NCI-H2029 treated with DMSO at 0.1 percent for 48 hours (cell line): ENCODE data around the gene KIF26A.

ENCODE experiments used
- DNase-seq: peaks from one replicate; lab custom pipeline; 2025; lab: John Stamatoyannopoulos, UW

KIF26A gene

DNA sequence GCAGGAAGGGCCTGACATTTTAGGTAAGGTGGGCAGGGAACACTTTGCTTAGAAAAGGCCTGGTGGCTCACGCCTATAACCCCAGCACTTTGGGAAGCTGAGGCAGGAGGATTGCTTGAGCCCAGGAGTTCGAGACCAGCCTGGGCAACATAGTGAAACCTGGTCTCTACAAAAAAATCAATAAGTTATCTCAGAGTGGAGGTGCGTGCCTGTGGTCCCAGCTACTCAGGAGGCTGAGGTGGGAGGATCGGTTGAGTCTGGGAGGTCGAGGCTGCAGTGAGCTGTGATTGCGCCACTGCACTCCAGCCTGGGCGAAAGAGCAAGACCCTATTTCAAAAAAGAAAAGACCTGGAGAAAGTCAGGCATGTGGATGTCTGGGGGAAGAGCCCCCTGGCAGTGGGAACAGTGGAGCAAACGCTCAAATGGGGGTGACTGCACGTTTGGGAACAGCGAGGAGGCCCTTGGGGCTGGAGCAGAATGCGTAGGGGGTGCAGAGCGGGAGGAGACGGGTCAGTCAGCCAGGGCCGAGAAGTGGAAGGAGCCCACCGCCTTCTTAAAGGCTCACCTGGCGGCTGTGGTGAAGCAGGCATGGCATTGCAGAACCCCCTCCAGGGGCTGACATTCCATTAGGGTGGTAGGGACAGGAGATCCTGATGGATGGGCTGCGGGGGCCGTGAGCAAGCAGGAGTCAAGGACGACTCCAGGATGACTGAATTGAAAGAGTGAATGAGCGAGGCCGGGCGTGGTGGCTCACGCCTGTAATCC, 6.2 kb upstream of the KIF26A start:
- no peak for DNase-seq

DNA sequence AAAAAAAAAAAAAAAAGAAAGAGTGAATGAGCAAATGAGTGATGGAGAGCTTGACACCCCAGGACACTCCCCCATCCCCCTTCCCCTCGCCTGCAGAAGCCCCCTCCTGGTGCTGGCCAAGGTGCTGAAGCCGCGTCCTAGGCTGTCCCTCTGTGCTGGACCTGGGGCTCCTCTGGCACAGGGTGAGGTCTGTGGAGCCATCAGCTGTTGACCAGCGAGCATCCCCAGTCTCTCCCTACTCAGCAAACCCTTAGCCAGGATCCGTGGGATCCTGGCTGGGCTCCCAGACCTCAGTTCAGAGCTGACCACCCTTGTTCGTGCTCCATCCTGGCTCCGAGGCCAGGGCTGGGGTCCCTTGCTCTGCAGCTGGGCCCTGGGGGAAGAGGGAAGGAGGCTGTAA, 5.4 kb upstream of the KIF26A start:
- no peak for DNase-seq

DNA sequence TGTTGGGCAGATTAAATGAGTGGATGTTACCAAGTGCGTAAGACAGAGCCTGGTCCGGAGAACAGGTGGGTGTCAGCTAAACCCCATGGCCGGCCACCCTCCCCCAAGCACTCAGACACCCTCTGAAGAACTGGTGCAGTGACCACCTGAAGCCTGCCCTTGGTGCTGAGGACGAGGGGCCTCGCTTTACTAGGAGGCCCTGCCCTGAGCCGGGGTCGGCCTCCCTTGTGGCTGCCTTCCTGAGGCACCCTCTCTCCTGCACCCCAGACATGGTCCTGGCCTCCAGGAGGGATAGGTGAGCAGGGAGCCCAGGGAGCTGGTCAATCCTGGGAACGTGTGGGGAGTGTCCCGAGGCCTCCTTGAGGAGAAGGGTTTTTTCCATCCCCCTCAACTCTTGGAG, 4.9 kb upstream of the KIF26A start:
- no peak for DNase-seq

DNA sequence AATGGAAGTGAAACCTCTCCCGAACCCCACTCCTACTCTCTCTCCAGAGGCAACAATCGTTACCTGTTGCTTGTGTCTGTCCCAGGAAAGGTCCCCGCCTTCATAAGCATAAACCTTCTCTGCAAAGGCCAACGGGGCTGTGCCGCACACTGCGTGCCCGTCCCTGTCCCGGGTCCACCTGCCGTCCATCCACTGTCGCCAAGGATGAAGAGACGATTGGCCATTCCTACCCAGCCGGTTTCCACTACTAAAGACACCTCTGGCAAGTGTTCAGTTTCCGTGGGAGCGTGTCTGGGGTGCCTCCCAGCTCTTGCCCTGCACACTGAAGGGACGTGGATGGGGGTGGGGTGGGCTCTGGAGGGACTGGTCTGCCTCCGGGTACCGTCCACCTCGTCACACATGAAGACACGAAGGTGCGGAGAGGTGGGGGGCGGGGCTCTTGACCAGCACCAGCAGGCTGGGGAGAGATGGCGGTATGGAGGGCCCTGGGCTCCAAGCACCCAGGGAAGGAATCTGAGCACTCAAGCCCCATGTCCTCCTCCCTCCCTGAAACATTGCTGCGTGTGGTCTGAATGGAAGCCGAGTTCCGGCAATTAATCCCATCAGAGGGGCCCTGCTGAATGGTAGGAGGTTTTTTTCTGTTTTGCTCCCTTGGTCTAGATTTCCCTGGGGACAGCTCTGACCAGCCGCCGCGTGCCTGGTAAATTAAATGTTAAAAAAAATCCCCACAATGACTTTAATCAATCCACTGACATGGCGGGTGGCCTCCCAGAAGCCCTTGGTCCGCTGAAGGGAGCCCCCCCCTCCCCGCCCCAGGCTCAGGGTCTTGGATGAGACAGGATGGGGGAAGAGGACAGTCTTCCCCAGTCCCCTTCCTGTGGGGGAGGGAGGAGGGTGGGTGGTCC, 4.1 kb upstream of the KIF26A start:
- no peak for DNase-seq

DNA sequence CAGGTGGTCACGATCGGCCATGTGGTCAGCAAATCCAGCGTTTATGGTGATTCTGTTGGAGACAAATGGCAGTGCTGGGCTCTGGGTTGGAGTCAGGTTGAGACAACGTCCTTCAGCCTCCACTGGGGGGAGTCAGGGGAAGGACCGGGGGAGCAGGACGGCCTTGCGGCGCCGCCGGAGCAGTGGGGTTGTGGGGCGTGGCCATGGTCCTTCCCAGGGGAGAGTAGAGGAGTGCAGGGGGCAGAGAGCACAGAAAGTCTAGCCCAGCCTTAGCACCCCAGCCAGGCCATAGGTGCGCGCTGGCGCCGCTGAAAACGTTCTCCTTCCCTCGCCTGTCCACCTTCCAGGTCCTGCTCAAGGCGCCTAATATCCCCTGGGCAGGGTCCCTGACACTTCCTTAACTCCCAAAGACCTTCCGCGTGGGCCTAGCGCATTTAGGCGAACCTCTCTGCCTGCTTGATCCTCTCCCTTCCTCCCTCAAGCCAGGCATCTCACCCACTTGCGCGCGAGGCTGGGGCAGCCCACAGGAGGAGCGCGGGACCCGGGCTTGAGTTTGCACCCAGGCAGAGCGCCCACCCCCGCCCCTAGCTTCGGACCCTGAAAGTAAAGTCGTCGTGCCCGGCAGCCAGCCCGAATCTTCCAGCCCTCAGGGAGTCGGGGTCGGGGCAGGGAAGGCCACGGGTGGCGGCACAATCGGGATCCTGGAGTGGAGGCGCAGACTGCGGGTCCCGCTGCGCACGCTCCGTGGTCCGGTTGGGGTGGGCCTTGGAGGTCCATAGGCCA, 3.1 kb upstream of the KIF26A start:
- DNase-seq, result no peak

DNA sequence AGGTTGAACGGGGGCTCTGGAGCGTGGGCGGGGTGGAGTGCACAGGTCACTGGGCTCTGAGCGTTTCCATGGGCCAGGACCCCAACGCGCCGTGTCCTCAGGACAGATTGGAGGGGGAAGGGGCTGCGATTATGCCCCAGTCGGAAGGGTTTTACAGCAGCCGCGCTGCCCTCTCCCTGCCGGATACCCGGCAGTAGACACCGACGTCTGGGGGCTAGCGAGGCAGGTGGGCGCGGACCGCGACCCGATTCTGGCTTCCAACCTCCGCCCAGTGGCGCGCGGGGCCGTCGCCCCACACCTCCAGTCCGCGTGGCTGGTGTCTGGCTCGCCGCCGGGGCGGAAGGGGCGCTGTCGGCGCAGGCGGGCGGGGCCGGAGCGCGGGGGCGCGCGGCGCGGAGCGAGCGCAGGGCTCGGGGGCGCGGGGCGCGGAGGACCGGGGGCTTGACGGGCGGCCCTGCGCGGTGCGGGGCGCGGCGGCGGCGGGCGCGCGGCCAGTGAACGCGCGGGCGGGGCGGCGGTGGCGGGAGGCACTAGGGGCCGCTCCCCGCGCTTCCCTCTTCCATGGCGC, 2.4 kb upstream of the KIF26A start:
- no peak for DNase-seq

DNA sequence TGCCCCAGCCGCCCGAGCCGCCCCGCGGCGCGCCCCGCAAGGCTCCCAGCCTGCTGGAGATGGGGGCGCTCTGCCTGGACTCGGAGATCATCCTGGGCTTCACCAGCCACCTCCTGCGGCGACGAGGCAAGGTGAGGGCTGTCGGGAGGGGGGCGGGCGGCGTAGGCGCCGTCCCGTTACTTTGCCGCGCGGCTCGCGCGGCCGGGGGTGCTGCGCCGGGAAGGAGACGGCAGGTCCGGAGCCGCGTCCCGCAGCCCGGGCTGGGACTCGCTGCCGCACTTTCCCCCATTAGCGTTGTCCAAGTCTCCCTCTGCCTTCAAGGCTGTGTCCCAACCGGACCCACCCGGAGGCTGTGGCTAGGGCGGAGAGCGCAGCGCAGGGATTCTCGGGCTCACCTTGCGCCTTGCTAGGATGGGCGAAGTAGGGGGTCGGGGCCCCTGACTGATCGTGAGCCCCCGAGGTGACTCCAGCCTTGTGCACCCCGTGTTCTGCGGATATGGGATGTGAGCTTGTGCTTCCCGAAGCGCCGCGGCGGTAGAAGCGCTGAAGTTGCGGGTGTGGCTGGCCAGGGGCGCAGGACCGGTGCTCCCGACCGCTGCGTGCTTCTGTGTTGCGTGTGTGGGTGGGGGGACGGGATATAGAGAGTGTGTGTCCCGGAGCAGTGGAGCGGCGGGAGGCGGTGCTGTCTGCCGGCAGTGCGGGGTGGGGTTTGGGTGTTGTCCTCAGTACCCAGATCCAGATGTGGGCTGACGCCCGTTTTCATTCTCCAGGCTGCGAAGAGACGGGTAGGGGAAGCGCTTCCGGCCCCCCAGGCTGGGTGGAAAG, 1.7 kb upstream of the KIF26A start:
- no peak for DNase-seq

DNA sequence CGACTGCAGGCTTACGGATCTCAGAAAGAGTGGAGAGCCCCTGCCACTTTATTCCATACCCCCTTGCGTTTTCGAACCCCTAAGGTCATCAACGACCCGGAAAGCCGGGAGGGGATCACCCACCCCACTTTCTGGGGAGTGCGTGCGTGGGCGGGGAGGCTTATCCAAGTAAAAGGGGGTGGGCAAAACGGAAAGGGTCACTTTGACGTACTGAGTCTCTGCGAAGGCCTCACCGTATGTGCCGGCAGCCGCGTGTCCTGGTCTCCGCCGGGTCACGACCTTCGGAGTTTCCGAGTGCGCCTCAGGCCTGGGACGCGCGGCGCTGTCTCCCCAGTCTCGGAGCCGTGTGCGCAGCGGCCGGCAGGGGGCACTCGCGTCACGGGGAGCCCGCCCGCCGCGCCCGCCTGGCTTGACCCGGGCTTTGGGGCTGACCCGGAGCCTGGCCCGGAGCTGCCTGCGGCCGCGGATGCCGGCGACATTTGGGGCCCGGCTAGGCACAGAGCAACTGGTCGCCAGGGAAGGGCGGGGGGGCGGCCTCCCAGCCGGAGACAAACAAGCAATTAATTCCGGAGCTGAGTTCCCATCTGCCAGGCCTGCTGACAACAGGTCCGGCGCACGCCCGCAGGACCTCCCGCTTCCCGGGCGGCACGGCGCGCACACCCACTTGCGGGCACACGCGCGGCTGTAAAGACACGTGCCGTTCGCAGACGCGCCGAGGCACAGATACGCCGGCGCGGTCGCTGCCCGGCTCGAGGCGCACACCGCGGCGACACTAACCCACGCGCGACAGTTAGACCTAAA, 890 bp upstream of the KIF26A start:
- DNase-seq, result no peak

DNA sequence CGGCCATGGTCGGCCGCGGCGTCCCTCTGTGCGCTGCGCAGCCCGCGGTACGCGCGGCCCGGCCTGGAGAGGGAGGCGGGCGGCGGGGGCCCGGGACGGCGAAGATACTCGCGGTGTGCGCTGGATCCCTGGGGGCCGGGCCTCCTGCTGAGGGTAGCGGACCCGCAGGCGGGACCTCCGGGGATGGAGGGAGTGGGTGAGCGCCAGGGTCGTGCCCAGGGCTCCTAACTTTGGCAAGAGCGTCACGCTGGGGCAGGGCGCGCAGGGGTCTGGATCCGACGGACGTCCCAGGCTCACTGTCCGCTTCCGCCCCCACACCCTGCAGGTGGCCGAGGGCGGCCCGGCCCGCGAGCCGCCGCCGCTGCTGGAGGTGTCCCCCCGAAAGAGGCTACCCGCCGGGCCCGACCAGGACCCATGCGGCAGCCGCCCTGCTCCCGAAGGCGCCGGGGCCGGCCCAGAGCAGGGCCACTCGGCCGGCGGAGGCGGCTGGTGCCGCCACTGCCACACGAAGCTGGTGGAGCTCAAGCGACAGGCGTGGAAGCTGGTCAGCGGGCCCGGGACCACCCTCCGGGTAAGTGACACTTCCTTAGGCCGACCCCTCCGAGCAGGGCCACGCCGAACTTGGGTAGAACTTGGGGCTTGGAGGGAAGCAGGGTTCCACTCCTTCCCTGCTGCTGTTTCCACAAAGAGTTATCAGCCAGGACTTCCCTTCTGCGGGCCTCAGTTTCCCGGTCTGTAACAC, 502 bp downstream of the KIF26A start:
- DNase-seq, result no peak

DNA sequence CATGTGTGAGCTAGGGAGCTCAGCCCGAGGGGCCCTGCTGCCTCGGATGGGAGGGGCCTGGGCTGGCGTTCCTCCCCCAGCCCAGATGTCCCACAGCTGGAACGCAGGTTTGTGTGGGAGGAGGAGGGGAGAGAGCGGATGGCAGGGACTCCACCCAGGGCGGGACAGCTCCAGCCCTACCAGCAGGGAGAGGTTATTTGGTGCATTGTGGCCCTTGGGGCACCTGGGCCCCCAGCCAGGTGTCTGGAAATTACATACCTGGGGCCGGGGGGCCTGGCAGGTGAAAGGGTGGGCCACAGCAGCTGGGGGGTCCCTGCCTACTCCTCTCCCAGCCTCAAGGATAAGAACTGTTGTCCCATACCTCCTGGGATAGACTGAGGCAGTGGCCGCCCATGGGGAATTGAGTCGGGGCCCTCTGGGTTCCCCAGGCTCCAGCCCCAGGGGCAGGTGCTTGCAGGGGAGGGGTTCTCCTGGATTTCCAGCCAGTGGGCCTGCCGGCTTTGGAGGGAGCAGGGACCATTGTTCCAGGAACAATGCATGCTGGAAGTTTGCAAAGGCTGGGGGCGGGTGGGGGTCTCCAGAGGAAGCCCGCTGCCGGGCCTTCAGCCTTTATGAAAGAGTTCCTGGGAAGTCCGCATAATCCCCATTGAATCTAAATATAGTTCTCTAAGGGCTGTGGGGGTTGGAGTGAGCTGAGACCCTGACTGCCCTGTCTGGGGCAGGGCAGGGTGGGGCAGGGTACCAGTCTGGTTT, 1.2 kb downstream of the KIF26A start:
- no peak for DNase-seq

DNA sequence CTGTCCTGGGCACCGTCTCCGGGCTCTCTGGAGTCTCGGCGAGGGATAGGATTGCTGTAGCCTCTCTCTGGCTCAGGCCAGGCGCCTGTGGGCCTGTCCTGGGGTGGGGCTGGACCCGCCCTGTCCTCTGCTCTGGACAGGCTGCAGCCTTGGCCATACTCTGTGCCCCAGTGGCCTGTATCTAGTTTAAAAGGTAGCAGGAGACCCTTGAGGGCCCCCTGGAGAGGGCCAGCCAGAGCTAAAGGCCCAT, 1.8 kb downstream of the KIF26A start:
- DNase-seq, result no peak

DNA sequence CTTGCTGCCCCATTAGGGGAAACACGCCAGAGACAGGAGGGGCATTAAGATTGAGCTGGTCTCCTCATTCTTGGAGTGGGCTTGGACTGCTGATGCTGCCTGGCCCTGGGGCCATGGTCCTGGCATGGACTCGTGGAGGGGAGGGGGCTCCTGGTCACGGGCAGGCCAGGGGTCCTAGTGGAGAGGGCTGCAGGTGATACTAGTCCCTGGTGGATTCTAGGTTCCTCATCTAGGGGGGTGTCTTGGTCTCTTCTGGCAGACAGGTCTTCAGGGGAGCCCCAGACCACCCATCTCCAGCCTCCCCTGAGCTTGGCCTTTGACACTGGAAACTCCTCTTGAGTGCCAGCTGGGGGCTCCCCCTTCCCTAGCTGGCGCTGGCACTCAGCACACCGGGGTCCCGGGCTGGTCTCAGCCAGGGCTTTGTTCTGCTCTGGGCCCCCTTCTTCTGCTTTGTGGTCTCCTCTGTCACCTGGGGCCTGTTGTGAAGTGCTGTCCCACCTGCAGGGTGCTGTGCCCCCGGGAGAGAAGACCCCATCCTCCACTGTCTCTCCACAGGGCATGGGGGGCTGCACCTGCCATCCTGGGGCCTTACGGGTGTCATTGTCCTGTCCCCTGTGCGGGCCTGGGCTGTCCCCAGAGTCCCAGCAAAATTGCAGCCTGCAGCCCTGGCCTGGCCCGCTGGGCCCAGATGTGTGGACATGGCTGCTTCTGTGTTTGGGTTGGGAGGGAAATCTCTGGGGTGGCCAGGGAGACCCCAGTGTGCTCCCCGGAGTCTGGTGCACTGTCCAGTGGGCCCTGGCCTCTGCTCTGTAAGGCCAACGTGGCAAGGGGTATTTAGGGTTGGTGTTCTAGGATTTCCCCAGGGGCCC, 2.3 kb downstream of the KIF26A start:
- DNase-seq, result no peak

DNA sequence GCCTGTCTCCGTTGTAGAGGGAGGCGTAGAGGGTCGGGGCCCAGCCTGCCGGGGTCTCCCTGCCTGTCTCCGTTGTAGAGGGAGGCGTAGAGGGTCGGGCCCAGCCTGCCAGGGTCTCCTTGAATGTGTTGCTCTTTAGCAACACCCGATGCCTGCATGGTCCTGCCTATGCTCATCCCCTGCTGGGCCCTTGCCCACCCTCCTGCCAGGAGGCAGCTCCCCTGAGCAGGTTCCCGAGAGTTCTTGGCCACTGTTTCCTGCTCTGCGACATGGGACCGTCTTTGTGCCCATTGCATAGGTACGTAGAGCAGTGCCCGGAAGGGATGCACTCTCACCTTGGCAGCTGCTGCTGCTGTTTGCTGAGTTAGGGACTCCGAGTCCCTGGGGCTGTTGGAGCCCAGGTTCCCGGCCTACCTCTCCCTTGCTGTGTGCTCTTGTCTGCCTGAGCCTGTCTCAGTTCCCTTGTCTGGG, 3.3 kb downstream of the KIF26A start:
- no peak for DNase-seq

DNA sequence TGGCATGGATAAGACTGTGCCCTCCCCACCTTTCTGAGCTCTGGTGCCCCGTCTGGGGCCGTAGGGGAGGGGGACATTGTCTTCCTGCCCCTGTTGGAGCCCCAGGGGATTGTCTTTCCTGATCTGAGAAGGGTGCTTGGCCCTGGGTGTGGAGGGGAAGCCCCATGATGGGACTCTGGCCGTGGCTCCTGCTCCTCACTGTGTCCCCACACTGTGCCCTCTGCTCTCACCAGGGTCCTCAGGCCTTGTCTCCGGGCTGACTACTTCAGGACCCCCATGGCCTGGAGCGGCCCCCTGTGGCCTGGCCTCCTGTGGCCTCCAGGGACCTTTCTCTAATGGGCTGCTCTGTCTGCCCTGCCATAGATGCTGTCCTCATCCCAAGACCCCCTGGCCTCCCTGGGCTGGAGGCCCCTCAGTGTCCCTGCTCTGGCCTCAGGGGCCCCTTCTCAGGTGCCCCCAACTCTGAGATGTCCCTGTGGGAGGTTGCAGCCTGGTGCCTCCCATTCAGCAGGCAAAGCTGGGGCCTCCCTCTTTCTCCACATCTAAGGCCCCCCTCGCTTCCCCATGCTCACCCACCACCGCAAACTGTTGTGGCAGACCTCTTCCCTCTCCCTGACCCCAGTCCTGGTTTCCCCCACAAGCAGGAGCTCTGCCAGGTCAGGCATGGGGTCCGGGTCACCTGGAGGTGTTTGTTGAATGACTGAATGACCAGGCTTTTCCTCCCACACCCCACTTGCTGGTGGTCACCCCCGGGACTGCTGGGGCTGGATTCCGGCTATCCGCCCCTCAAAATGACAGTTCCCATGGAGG, 4.0 kb downstream of the KIF26A start:
- DNase-seq, result no peak

DNA sequence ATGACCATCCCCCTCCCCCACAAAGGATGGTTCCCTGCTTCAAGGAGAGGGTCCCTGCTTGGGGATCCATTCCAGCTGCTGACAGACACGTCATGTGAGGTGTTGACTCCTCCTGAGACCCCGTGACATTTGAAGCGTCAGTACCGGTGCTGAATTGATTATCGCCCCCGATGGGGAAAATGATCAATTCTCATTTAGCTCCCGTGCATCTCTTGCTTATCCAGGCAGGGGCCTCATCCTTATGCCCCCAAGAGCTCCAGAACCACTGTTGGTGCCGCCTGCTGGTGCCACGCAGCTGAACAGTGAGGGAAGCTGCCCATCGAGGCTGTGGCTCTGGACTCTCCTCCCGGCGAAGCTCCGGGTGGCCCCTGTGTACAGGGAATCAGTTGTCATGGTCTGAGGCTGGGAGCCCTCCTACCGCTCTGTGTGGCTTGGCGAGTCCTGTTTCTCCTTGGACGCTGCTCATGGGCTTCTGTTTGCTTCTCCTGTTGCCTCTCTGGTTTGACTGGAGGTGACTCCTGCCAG, 4.6 kb downstream of the KIF26A start:
- DNase-seq, result no peak

DNA sequence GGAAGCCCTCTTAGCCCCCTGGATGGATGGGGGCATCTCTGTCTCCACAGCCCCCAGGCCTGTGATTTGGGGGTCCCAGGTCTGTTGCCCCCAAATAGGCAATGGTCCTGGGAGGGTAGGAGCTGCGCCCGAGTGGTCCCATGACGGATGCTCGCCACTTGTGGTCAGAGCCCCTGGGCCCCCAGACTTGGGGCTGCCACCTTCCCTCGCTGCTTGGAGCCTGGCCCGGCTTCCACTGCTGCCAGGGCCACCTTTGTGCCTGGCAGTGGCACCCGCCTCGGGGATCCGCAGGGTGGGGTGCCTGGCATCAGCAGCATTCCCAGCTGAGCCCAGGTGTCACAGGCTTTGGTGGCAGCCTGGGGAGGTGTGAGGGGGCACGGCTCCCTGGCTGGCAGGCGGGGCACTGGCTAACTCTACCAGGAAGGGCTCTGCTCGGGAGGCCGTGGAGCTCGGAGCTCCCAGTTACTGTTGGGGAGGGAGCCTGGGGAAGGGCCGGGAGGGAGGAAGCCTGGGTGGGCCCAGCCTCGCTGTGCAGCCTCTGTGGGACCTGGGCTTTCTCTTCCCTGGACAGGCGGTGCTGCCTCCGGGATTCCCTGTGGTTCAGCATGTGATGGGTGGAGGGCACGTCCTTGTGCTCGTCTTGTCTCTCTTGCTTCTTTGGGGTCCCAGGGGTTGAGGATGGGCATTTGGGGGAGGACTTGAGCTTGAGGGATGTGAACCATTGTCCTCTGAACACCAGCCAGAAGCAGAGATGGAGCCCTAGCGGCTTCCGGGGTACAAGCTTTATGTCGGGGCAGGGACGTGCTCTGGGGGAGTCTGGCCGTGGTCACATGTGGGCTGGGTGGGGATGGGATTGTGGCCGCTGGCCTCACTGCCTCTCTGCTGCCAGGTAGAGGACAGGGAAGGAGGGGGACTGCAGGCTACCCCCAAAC, 5.4 kb downstream of the KIF26A start:
- no peak for DNase-seq
